Left ventricle myocardium superior (tissue), 1 donor: ENCODE measurements around the gene HIGD1B. TPM values are rescaled to one million over a fixed set of nuclear protein-coding genes. Genes with fewer than 3 reads are reported as not detected.
"Not testable (repeated sequence)": the region's sequence is repeated elsewhere in the genome, so short reads cannot be mapped to it uniquely, and the experiment has no call there.

Experiments
- ATAC-seq: fragments of 200-7000 bp; cut with Tn5 transposase; one replicate; pipeline ENCODE4 v1.9.1; 2020; ENCODE audit warnings: mild to moderate bottlenecking, moderate library complexity
- DNase-seq: peaks from one replicate; pipeline ENCODE4 v3.0.0-alpha.2; 2020
- intact Hi-C: fragments of 100-400 bp; cut with micrococcal nuclease; formaldehyde crosslinking; loops from one replicate; pipeline ENCODE4 v1.11.0; 2022
- long read RNA-seq: library from polyadenylated mRNA; unstranded; transcript quantifications from one replicate; pipeline ENCODE4 v2.0.0, GENCODE V29; 2021
- total RNA-seq: library from RNA; stranded (reverse); fragmentation: NEBNext Ultra II Directional; extraction: Animal tissue kit (Norgen Biotek cat#: 25700); gene quantifications from one replicate; pipeline ENCODE4 v1.2.1, GENCODE V29; 2021
- donor health status: DM: no; HTN: yes; CAD: no; lungs with severe emphysema.

The HIGD1B gene
- total RNA-seq: 22.2 TPM
- long read RNA-seq, partial matches to known transcripts: 0 of 12 reads
- long read RNA-seq, other reads (novel, unspliced or antisense): 8 of 12 reads

GRCh38 chr17:44847586-44847985 lies at the start of gene HIGD1B:
Gene HIGD1B, plus strand, starts transcription at chr17:44847883. Its CDS starts 270 bp downstream, at chr17:44848153.
- peak; percentile 44 for ATAC-seq

GRCh38 chr17:44798356-44798755 lies 49.3 kb upstream of the HIGD1B start:
- intact Hi-C loops: no loop called here
- DNase-seq (no peak), ATAC-seq (peak; percentile 62)

More at GRCh38 chr17:44847586-44847985, at the start of gene HIGD1B:
- intact Hi-C loops: no loop called here
- peak; percentile 60 for DNase-seq

GRCh38 chr17:44801880-44802279 lies 45.8 kb upstream of the HIGD1B start:
- intact Hi-C loops: no loop called here
- ATAC-seq: peak; percentile 37
- no peak for DNase-seq

GRCh38 chr17:44804302-44805089 lies 43.2 kb upstream of the HIGD1B start:
- ATAC-seq: peak; percentile 89
- DNase-seq: peak; percentile 72
- intact Hi-C loops: no loop called here

- intact Hi-C loops: no loop called here
- DNase-seq: no peak
- no peak for ATAC-seq
Measured at GRCh38 chr17:44807093-44807816, 40.4 kb upstream of the HIGD1B start.

GRCh38 chr17:44807817-44808155 lies 39.9 kb upstream of the HIGD1B start:
- no peak for ATAC-seq
- no peak for DNase-seq
- intact Hi-C loops: no loop called here

- ATAC-seq (no peak), DNase-seq (no peak)
- intact Hi-C loops: no loop called here
Measured at GRCh38 chr17:44808156-44808555, 39.5 kb upstream of the HIGD1B start.

GRCh38 chr17:44808656-44809388 lies 38.9 kb upstream of the HIGD1B start:
- DNase-seq, intact Hi-C loops, ATAC-seq: not testable (repeated sequence)

GRCh38 chr17:44812263-44812662 lies 35.4 kb upstream of the HIGD1B start:
- ATAC-seq (no peak), DNase-seq (no peak)
- intact Hi-C loops: no loop called here

- DNase-seq, intact Hi-C loops, ATAC-seq: not testable (repeated sequence)
Measured at GRCh38 chr17:44818508-44818907, 29.2 kb upstream of the HIGD1B start.

GRCh38 chr17:44820631-44821212 lies 27.0 kb upstream of the HIGD1B start:
- DNase-seq (no peak), ATAC-seq (peak; percentile 41)
- intact Hi-C loops: no loop called here

- ATAC-seq, DNase-seq, intact Hi-C loops: not testable (repeated sequence)
Measured at GRCh38 chr17:44825236-44825635, 22.4 kb upstream of the HIGD1B start.

- intact Hi-C loops: no loop called here
- ATAC-seq (no peak), DNase-seq (no peak)
Measured at GRCh38 chr17:44826123-44826790, 21.4 kb upstream of the HIGD1B start.

- DNase-seq (no peak), ATAC-seq (no peak)
- intact Hi-C loops: no loop called here
Measured at GRCh38 chr17:44827863-44828262, 19.8 kb upstream of the HIGD1B start.

- intact Hi-C loops: no loop called here
- DNase-seq: no peak
- ATAC-seq: no peak
Measured at GRCh38 chr17:44828919-44829522, 18.7 kb upstream of the HIGD1B start.

GRCh38 chr17:44829523-44830358 lies 17.9 kb upstream of the HIGD1B start, which contains the start of gene GJC1:
Gene GJC1, minus strand, starts transcription at chr17:44830287. Its CDS starts 24,470 bp downstream, at chr17:44805817.
- ATAC-seq (peak; percentile 75), DNase-seq (peak; percentile 59)
- intact Hi-C loops: no loop called here
